HFFc6 (cell line): ENCODE results near the gene HUS1. TPM values are rescaled to one million over a fixed set of nuclear protein-coding genes. Genes with fewer than 3 reads are reported as not detected.

ENCODE experiments used
- DNase-seq: peaks from one replicate; pipeline ENCODE4 v3.0.0-alpha.2; 2018
- H3K27ac Mint-ChIP-seq: 2 replicates; pipeline ENCODE4 v1.8.0; 2020; ENCODE audit warnings: mild to moderate bottlenecking, mixed read lengths
- H3K27me3 Mint-ChIP-seq: 2 replicates; pipeline ENCODE4 v1.8.0; 2021; ENCODE audit warnings: mild to moderate bottlenecking, moderate library complexity, mixed read lengths; ENCODE audit not compliant: insufficient read depth
- H3K36me3 Mint-ChIP-seq: 2 replicates; pipeline ENCODE4 v1.8.0; 2021; ENCODE audit warnings: low read depth, mixed read lengths
- H3K4me1 Mint-ChIP-seq: 2 replicates; pipeline ENCODE4 v1.8.0; 2020; ENCODE audit warnings: low read depth, mixed read lengths
- H3K4me3 Mint-ChIP-seq: 2 replicates; pipeline ENCODE4 v1.8.0; 2020; ENCODE audit warnings: mild to moderate bottlenecking, moderate library complexity, mixed read lengths
- H3K9me3 Mint-ChIP-seq: 2 replicates; pipeline ENCODE4 v1.8.0; 2020; ENCODE audit warnings: mild to moderate bottlenecking, mixed read lengths
- CTCF ChIP-seq: fragments of 200-600 bp; sonication (generic); IDR thresholded peaks from 2 replicates; pipeline ENCODE4 v1.5.0; 2021; ENCODE audit warnings: antibody characterized with exemption, mild to moderate bottlenecking
- total RNA-seq, 6 experiments: library from RNA; stranded (reverse); fragmentation: NEBNext Ultra II Directional; extraction: Animal tissue kit (Norgen Biotek cat#: 25700); gene quantifications; 2 replicates in 1 of 6; 3 replicates in 5 of 6; pipeline ENCODE4 v1.2.3, GENCODE V29; 2021

HUS1 gene
- total RNA-seq, 6 experiments from 2014 or later: 27.8 to 39.2 (median 34.6) TPM

GRCh38 chr7:47915616-47915976 lies 63.8 kb downstream of the HUS1 start:
- Mint-ChIP-seq H3K4me3 (no peak overlapping the region), H3K9me3 (no peaks in the 10 kb centered on the region; the same call in 1 of the 2 replicates), H3K27ac (peak overlapping the region; percentile 63; the same call in 1 of the 2 replicates), H3K36me3 (peaks cover 6% of the 10 kb centered on the region; the same call in 1 of the 2 replicates), H3K4me1 (peaks cover 34% of the 10 kb centered on the region), H3K27me3 (no peaks in the 10 kb centered on the region)
- no peak for DNase-seq
- TF ChIP-seq CTCF: no peak

- Mint-ChIP-seq H3K27ac (peak overlapping the region; percentile 63), H3K4me1 (peaks cover 34% of the 10 kb centered on the region), H3K36me3 (no peaks in the 10 kb centered on the region), H3K27me3 (no peaks in the 10 kb centered on the region), H3K4me3 (no peak overlapping the region), H3K9me3 (no peaks in the 10 kb centered on the region; the same call in 1 of the 2 replicates)
- TF ChIP-seq CTCF: no peak
- peak; percentile 1 for DNase-seq
These were observed 64.4 kb downstream of the HUS1 start for GRCh38 chr7:47914717-47915615.

Other genes starting within 250 kb of the HUS1 start
- gene PKD1L1, start 31.1 kb downstream of the HUS1 start, total RNA-seq: under 1 TPM in 2 of 6 experiments, not detected in 4; 0.03 to 0.14 TPM
- 1 to 10 TPM in 4 of 6 experiments, not detected in 2; 1.1 to 2.1 (median 1.7) TPM for gene SUN3, start 49.5 kb upstream of the HUS1 start, total RNA-seq
- gene C7orf57, start 55.9 kb upstream of the HUS1 start, total RNA-seq: under 1 TPM in 1 of 6 experiments, not detected in 5; 0.14 TPM
- 10 to 100 TPM; 14.3 to 26.5 (median 22.6) TPM for gene UPP1, start 109.7 kb upstream of the HUS1 start, total RNA-seq
- gene ABCA13, start 191.8 kb upstream of the HUS1 start, total RNA-seq: under 1 TPM in 5 of 6 experiments, not detected in 1; 0.02 to 0.08 (median 0.05) TPM